Measurements from ENCODE around the gene PSMB11.
A peak's percentile ranks its signal among the peaks of the same experiment; 100 is the strongest.

PSMB11 gene

GRCh38 chr14:23056145-23056955 lies 14.3 kb downstream of the PSMB11 start:
- peak; percentile 93 for DNase-seq
- H3K27me3 ChIP-seq (ENCODE audit: insufficient read depth, low read length, poor library complexity), result no peaks in the 10 kb centered on the region
- peaks cover 6% of the 10 kb centered on the region for H3K36me3 ChIP-seq (ENCODE audit: control insufficient read depth, insufficient read depth, low read length)
- H3K56ac ChIP-seq (ENCODE audit: low read length), result peak overlapping the region; percentile 78
- no peaks in the 10 kb centered on the region for H3K4me1 ChIP-seq (ENCODE audit: control insufficient read depth, low read depth, low read length)
- H2BK5ac ChIP-seq (ENCODE audit: low read length), result no peak overlapping the region
- no peak overlapping the region for H2BK120ac ChIP-seq (ENCODE audit: low read depth, low read length)
- H3K4me2 ChIP-seq (ENCODE audit: low read length), result peak overlapping the region; percentile 47
- no peak overlapping the region for H2BK15ac ChIP-seq (replicated peaks; ENCODE audit: low read depth)
- no peak overlapping the region for H3K23ac ChIP-seq (ENCODE audit: low read length)
- H3K79me1 ChIP-seq (ENCODE audit: low read length), result peaks cover 2% of the 10 kb centered on the region
- H3K27ac ChIP-seq (ENCODE audit: low read depth, low read length), result no peak overlapping the region
- no CpG with 5 or more reads among the region's 17 CpGs for WGBS (ENCODE audit: extremely low coverage, insufficient coverage, low lambda C conversion rate)
- no peak overlapping the region for H3K4ac ChIP-seq (ENCODE audit: low read depth, low read length)
- H3K9ac ChIP-seq (ENCODE audit: low read length), result peak overlapping the region; percentile 90
- H4K5ac ChIP-seq (ENCODE audit: low read length), result no peak overlapping the region
- H3K18ac ChIP-seq (ENCODE audit: low read length), result no peak overlapping the region
- H2AK5ac ChIP-seq (ENCODE audit: low read length), result no peak overlapping the region
- no peak overlapping the region for H4K8ac ChIP-seq (ENCODE audit: low read depth, low read length)
- no peaks in the 10 kb centered on the region for H3K79me2 ChIP-seq (ENCODE audit: control insufficient read depth, insufficient read depth, low read length)
- H3K4me3 ChIP-seq (ENCODE audit: low read length), result peak overlapping the region; percentile 59

- H3K4me1 ChIP-seq (ENCODE audit: control insufficient read depth, low read depth, low read length), result peaks cover under 1% of the 10 kb centered on the region
- peak within 1 kb of the TSS; percentile 96 for H3K4ac ChIP-seq (ENCODE audit: low read depth, low read length)
- no peak within 1 kb of the TSS for H2BK120ac ChIP-seq (ENCODE audit: low read depth, low read length)
- H3K79me1 ChIP-seq (ENCODE audit: low read length), result peaks cover 3% of the 10 kb centered on the region
- peak within 1 kb of the TSS; percentile 47 for H3K4me2 ChIP-seq (ENCODE audit: low read length)
- peak; percentile 79 for DNase-seq
- H3K56ac ChIP-seq (ENCODE audit: low read length), result peak within 1 kb of the TSS; percentile 90
- peak within 1 kb of the TSS; percentile 69 for H3K18ac ChIP-seq (ENCODE audit: low read length)
- peak within 1 kb of the TSS; percentile 49 for H2BK5ac ChIP-seq (ENCODE audit: low read length)
- H2AK5ac ChIP-seq (ENCODE audit: low read length), result no peak within 1 kb of the TSS
- H4K5ac ChIP-seq (ENCODE audit: low read length), result no peak within 1 kb of the TSS
- no peaks in the 10 kb centered on the region for H3K27me3 ChIP-seq (ENCODE audit: insufficient read depth, low read length, poor library complexity)
- no CpG with 5 or more reads among the region's 73 CpGs for WGBS (ENCODE audit: extremely low coverage, insufficient coverage, low lambda C conversion rate)
- no peak within 1 kb of the TSS for H3K23ac ChIP-seq (ENCODE audit: low read length)
- peak within 1 kb of the TSS; percentile 59 for H3K4me3 ChIP-seq (ENCODE audit: low read length)
- H3K9ac ChIP-seq (ENCODE audit: low read length), result peak within 1 kb of the TSS; percentile 90
- peak within 1 kb of the TSS; percentile 92 for H3K27ac ChIP-seq (ENCODE audit: low read depth, low read length)
- H4K8ac ChIP-seq (ENCODE audit: low read depth, low read length), result no peak within 1 kb of the TSS
- H2BK15ac ChIP-seq (replicated peaks; ENCODE audit: low read depth), result no peak within 1 kb of the TSS
- H3K79me2 ChIP-seq (ENCODE audit: control insufficient read depth, insufficient read depth, low read length), result no peaks in the 10 kb centered on the region
- peaks cover 9% of the 10 kb centered on the region for H3K36me3 ChIP-seq (ENCODE audit: control insufficient read depth, insufficient read depth, low read length)
These were observed 15.1 kb downstream of the PSMB11 start, which contains the start of gene CDH24 for GRCh38 chr14:23056956-23057756. TSS of gene CDH24 (minus strand) at chr14:23057520. CDS start at chr14:23055733, 1,787 bp downstream.

- H3K36me3 ChIP-seq (ENCODE audit: control insufficient read depth, insufficient read depth, low read length), result peaks cover 17% of the 10 kb centered on the region
- peak; percentile 95 for DNase-seq
- no CpG with 5 or more reads among the region's 51 CpGs for WGBS (ENCODE audit: extremely low coverage, insufficient coverage, low lambda C conversion rate)
These were observed 16.0 kb downstream of the PSMB11 start for GRCh38 chr14:23057757-23058653.

GRCh38 chr14:23058654-23059504 lies 16.9 kb downstream of the PSMB11 start:
- H3K56ac ChIP-seq (ENCODE audit: low read length), result no peak overlapping the region
- H3K79me1 ChIP-seq (ENCODE audit: low read length), result peaks cover 10% of the 10 kb centered on the region
- H3K4me2 ChIP-seq (ENCODE audit: low read length), result no peak overlapping the region
- H3K4me3 ChIP-seq (ENCODE audit: low read length), result no peak overlapping the region
- no peak overlapping the region for H3K4ac ChIP-seq (ENCODE audit: low read depth, low read length)
- H4K5ac ChIP-seq (ENCODE audit: low read length), result no peak overlapping the region
- H3K18ac ChIP-seq (ENCODE audit: low read length), result no peak overlapping the region
- H3K36me3 ChIP-seq (ENCODE audit: control insufficient read depth, insufficient read depth, low read length), result peaks cover 25% of the 10 kb centered on the region
- H2BK120ac ChIP-seq (ENCODE audit: low read depth, low read length), result no peak overlapping the region
- no CpG with 5 or more reads among the region's 32 CpGs for WGBS (ENCODE audit: extremely low coverage, insufficient coverage, low lambda C conversion rate)
- no peak overlapping the region for H2BK15ac ChIP-seq (replicated peaks; ENCODE audit: low read depth)
- no peak overlapping the region for H3K23ac ChIP-seq (ENCODE audit: low read length)
- H3K79me2 ChIP-seq (ENCODE audit: control insufficient read depth, insufficient read depth, low read length), result peaks cover under 1% of the 10 kb centered on the region
- H3K4me1 ChIP-seq (ENCODE audit: control insufficient read depth, low read depth, low read length), result peaks cover 2% of the 10 kb centered on the region
- H2AK5ac ChIP-seq (ENCODE audit: low read length), result no peak overlapping the region
- no peak overlapping the region for H2BK5ac ChIP-seq (ENCODE audit: low read length)
- H3K27ac ChIP-seq (ENCODE audit: low read depth, low read length), result peak overlapping the region; percentile 21
- H3K9ac ChIP-seq (ENCODE audit: low read length), result no peak overlapping the region
- no peak overlapping the region for H4K8ac ChIP-seq (ENCODE audit: low read depth, low read length)
- no peaks in the 10 kb centered on the region for H3K27me3 ChIP-seq (ENCODE audit: insufficient read depth, low read length, poor library complexity)
- DNase-seq, result no peak

More at GRCh38 chr14:23057757-23058653, 16.0 kb downstream of the PSMB11 start:
- Histone ChIP-seq H2BK120ac (ENCODE audit: low read depth, low read length) (no peak overlapping the region), H3K4me3 (ENCODE audit: low read length) (peak overlapping the region; percentile 59), H2BK15ac (replicated peaks; ENCODE audit: low read depth) (no peak overlapping the region), H2BK5ac (ENCODE audit: low read length) (peak overlapping the region; percentile 49), H3K4me1 (ENCODE audit: control insufficient read depth, low read depth, low read length) (peaks cover 2% of the 10 kb centered on the region), H4K8ac (ENCODE audit: low read depth, low read length) (no peak overlapping the region), H3K27ac (ENCODE audit: low read depth, low read length) (peak overlapping the region; percentile 92), H3K9ac (ENCODE audit: low read length) (peak overlapping the region; percentile 90), H2AK5ac (ENCODE audit: low read length) (no peak overlapping the region), H3K18ac (ENCODE audit: low read length) (peak overlapping the region; percentile 69), H3K56ac (ENCODE audit: low read length) (peak overlapping the region; percentile 90), H3K4ac (ENCODE audit: low read depth, low read length) (peak overlapping the region; percentile 96), H3K4me2 (ENCODE audit: low read length) (peak overlapping the region; percentile 47), H3K23ac (ENCODE audit: low read length) (no peak overlapping the region), H3K79me2 (ENCODE audit: control insufficient read depth, insufficient read depth, low read length) (no peaks in the 10 kb centered on the region), H3K27me3 (ENCODE audit: insufficient read depth, low read length, poor library complexity) (no peaks in the 10 kb centered on the region), H4K5ac (ENCODE audit: low read length) (no peak overlapping the region), H3K79me1 (ENCODE audit: low read length) (peaks cover 5% of the 10 kb centered on the region)
